Measurements from ENCODE around the gene PYCR2.

PYCR2 gene

DNA sequence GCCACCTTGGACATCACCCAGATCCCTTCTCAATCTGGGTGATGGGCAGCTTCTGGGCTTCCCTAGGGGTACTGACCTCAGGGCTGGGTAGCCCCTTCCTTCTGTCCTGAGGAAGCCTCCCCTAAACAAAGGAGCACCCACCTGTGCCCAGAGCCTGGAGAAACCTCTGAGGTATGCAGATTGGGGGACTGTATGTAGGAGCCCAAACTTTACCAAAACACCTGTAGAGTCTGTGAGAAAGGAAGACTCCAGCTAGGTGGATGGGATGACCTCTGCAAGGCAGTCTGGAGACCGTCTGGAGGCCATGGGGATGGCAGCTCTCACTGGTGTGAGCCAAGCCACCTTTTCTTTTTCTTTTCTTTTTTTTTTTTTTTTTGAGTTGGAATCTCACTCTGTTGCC, 30.7 kb upstream of the PYCR2 start:
- no peaks in the 10 kb centered on the region for H3K9me3 ChIP-seq (ENCODE audit: low read length)
- no peaks in the 10 kb centered on the region for H3K36me3 ChIP-seq (ENCODE audit: insufficient read depth, low read length)
- H3K27me3 ChIP-seq (ENCODE audit: control insufficient read depth in 1 of 2, insufficient read depth in 2 of 2, low read length in 2 of 2) = no peaks in the 10 kb centered on the region
- H3K4me3 ChIP-seq (ENCODE audit: low read depth in 1 of 2, low read length in 2 of 2) = no peak overlapping the region
- no peak overlapping the region for H3K27ac ChIP-seq (ENCODE audit: low read depth, low read length)
- no peak overlapping the region for H3K9ac ChIP-seq (ENCODE audit: low read length)
- H3K4me1 ChIP-seq (ENCODE audit: insufficient read depth, low read length) = no peaks in the 10 kb centered on the region

DNA sequence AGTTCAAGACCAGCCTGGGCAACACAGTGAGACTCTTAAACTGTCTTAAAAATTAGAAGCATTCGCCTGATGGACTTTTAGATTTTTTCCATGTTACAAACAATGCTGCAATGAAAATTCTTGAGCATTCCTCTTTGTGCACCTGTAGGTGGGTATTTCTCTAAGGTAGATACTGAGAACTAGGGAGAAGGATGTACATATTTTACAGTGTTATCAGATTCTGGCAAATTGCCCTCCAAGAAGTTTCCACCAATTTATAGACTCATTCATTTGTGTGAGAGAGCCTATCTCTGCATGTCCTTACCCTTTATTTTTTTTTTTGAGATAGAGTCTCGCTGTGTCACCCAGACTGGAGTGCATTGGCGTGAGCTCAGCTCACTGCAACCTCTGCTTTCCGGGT, 29.3 kb upstream of the PYCR2 start:
- Histone ChIP-seq H3K27ac (ENCODE audit: low read depth, low read length) (no peak overlapping the region), H3K27me3 (ENCODE audit: control insufficient read depth in 1 of 2, insufficient read depth in 2 of 2, low read length in 2 of 2) (no peaks in the 10 kb centered on the region), H3K4me3 (ENCODE audit: low read depth in 1 of 2, low read length in 2 of 2) (no peak overlapping the region), H3K4me1 (ENCODE audit: insufficient read depth, low read length) (no peaks in the 10 kb centered on the region), H3K9ac (ENCODE audit: low read length) (no peak overlapping the region), H3K36me3 (ENCODE audit: insufficient read depth, low read length) (no peaks in the 10 kb centered on the region), H3K9me3 (ENCODE audit: low read length) (no peaks in the 10 kb centered on the region)

DNA sequence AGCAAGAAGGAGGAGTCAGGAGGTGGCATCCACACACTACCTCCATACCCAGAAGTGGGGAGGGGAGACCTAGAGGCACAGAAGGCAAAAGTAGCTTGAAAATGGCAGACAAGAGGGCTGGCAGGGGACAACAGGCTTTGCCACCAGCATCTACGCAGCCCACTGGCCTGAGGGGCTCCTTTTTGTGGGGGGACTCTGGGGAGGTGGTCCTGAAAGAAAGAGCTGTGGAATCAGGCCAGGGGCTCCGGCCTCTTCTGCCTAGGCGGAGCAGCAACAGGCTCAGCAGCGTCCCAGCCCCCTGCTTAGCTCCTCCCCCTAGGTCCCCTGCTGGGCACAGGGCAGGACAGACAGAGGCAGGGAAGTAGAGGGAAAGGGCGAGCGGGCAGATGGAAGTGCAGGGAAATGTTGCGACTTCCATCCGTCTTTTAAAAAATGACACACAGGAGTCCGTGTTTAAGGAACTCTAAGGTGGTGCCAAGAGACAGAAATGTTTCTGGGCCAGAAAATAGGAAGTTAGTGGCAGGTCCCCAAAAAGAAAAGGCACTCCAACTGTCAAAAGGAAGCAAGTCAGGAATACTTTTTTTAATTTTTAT, 27.0 kb upstream of the PYCR2 start:
- Histone ChIP-seq H3K9ac (ENCODE audit: low read length) (no peak overlapping the region), H3K4me3 (ENCODE audit: low read depth in 1 of 2, low read length in 2 of 2) (no peak overlapping the region), H3K36me3 (ENCODE audit: insufficient read depth, low read length) (no peaks in the 10 kb centered on the region)

DNA sequence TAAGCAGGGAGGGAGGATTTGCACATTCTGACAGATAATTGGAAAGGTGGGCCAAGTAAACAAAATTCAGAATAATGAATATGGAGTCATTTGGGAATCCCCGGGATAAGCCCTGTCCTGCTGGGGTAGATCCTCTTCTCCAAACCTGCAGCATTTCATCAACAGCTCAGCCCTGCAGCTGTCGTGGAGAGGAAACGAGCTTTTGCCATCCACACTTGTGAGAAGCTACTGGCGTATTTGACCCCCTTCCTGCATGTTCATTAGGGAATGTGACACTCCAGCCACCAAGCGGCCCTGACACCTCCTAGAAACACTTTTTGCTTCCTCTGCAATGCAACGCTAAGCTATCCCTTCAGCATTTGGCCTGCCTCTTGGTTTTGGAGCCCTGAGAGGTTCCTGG, 25.0 kb upstream of the PYCR2 start:
- Histone ChIP-seq H3K9ac (ENCODE audit: low read length) (no peak overlapping the region), H3K27me3 (ENCODE audit: control insufficient read depth in 1 of 2, insufficient read depth in 2 of 2, low read length in 2 of 2) (no peaks in the 10 kb centered on the region), H3K27ac (ENCODE audit: low read depth, low read length) (no peak overlapping the region), H3K36me3 (ENCODE audit: insufficient read depth, low read length) (no peaks in the 10 kb centered on the region), H3K9me3 (ENCODE audit: low read length) (no peaks in the 10 kb centered on the region), H3K4me1 (ENCODE audit: insufficient read depth, low read length) (no peaks in the 10 kb centered on the region), H3K4me3 (ENCODE audit: low read depth in 1 of 2, low read length in 2 of 2) (no peak overlapping the region)

More for the DNA sequence above, 27.0 kb upstream of the PYCR2 start:
- no peaks in the 10 kb centered on the region for H3K9me3 ChIP-seq (ENCODE audit: low read length)
- no peaks in the 10 kb centered on the region for H3K27me3 ChIP-seq (ENCODE audit: control insufficient read depth in 1 of 2, insufficient read depth in 2 of 2, low read length in 2 of 2)
- no peaks in the 10 kb centered on the region for H3K4me1 ChIP-seq (ENCODE audit: insufficient read depth, low read length)
- no peak overlapping the region for H3K27ac ChIP-seq (ENCODE audit: low read depth, low read length)

DNA sequence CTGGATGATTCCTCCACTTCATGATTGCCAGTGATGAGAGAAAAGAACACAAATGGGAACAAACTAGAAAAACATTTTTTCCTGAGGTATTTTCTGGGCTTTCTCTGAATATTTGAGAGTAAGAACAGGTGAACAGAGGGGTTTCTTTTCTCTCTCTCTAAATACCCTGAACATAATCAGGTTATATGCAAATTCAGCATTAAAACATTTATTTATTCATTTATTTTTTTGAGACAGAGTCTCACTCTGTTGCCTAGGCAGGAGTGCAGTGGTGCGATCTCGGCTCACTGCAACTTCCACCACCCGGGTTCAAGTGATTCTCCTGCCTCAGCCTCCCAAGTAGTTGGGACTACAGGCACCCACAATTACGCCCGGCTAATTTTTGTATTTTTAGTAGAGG, 22.8 kb upstream of the PYCR2 start:
- no peak overlapping the region for H3K9ac ChIP-seq (ENCODE audit: low read length)
- H3K9me3 ChIP-seq (ENCODE audit: low read length) = no peaks in the 10 kb centered on the region
- no peaks in the 10 kb centered on the region for H3K27me3 ChIP-seq (ENCODE audit: control insufficient read depth in 1 of 2, insufficient read depth in 2 of 2, low read length in 2 of 2)
- peaks cover 1% of the 10 kb centered on the region for H3K4me1 ChIP-seq (ENCODE audit: insufficient read depth, low read length)
- no peak overlapping the region for H3K27ac ChIP-seq (ENCODE audit: low read depth, low read length)
- no peak overlapping the region for H3K4me3 ChIP-seq (ENCODE audit: low read depth in 1 of 2, low read length in 2 of 2)
- no peaks in the 10 kb centered on the region for H3K36me3 ChIP-seq (ENCODE audit: insufficient read depth, low read length)

DNA sequence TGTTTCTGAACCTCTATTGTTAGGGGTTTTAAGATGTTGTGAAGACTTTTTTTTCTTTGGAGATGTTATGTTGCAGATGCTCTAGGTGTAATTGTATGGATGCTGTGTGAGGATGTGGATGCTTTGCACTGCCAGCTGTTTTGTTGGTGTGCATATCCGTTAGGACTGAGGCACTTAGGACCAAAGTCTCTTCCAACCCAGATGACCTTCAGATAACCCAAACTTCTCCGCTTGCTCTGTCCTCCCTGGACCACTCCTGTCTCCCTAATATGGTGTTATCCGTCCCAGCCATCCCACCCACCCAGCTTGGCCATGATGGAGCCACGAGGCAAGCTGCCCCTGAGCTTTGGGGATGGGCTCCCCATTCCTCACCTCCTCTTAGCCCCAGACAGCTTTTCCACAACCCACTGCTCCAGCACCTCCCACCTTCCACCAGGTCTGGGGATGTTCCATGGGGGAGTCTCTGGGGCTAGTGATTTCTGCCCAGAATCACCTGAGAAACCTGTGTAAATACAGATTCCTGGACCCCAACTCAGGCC, 22.1 kb upstream of the PYCR2 start:
- H3K4me3 ChIP-seq (ENCODE audit: low read depth in 1 of 2, low read length in 2 of 2) = no peak overlapping the region
- no peak overlapping the region for H3K27ac ChIP-seq (ENCODE audit: low read depth, low read length)
- H3K9ac ChIP-seq (ENCODE audit: low read length) = no peak overlapping the region
- H3K27me3 ChIP-seq (ENCODE audit: control insufficient read depth in 1 of 2, insufficient read depth in 2 of 2, low read length in 2 of 2) = no peaks in the 10 kb centered on the region
- peaks cover 8% of the 10 kb centered on the region for H3K4me1 ChIP-seq (ENCODE audit: insufficient read depth, low read length)
- H3K9me3 ChIP-seq (ENCODE audit: low read length) = no peaks in the 10 kb centered on the region
- H3K36me3 ChIP-seq (ENCODE audit: insufficient read depth, low read length) = no peaks in the 10 kb centered on the region

DNA sequence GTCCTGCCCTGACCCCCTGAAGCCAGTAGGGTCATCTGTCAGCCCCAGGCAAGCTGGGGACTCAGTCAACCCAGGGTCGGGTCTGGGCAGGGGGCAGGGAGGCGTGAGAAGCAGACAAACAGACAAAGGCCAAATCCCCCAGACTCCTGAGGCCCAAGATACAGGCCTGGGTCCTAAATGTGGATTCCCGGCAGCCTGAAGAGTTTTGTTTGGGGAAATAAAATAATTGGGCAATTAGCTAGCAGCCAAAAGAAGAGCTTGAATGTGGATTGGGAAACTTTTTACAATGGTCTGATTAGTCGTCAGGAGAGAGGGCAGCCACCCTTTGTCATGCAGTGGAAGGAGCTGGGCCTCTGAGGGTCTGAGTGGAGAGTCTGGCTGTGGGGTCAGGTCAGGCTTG, 21.5 kb upstream of the PYCR2 start:
- H3K36me3 ChIP-seq (ENCODE audit: insufficient read depth, low read length) = no peaks in the 10 kb centered on the region
- no peaks in the 10 kb centered on the region for H3K27me3 ChIP-seq (ENCODE audit: control insufficient read depth in 1 of 2, insufficient read depth in 2 of 2, low read length in 2 of 2)
- no peak overlapping the region for H3K27ac ChIP-seq (ENCODE audit: low read depth, low read length)
- no peaks in the 10 kb centered on the region for H3K9me3 ChIP-seq (ENCODE audit: low read length)
- H3K9ac ChIP-seq (ENCODE audit: low read length) = no peak overlapping the region
- H3K4me1 ChIP-seq (ENCODE audit: insufficient read depth, low read length) = peaks cover 9% of the 10 kb centered on the region
- H3K4me3 ChIP-seq (ENCODE audit: low read depth in 1 of 2, low read length in 2 of 2) = no peak overlapping the region

DNA sequence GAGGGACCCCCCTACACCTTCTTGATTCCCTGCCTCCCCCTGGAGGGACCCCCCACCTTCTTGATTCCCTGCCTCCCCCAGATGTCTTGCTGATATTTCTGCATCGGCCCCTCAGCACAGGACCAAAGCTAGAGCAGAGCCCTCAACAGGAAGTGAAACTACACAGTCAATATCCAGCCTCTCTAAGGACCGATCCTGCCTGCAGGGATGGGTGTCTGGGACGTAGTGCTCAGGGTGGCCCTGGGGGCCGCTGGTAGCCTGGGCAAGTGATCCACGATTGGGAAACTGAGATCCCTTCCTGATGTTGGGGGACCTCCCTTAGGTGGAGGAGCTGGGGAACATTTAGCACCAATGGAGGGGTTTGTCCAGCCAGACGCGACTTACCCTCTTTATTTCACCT, 20.9 kb upstream of the PYCR2 start:
- Histone ChIP-seq H3K9me3 (ENCODE audit: low read length) (no peaks in the 10 kb centered on the region), H3K9ac (ENCODE audit: low read length) (no peak overlapping the region), H3K36me3 (ENCODE audit: insufficient read depth, low read length) (no peaks in the 10 kb centered on the region), H3K4me3 (ENCODE audit: low read depth in 1 of 2, low read length in 2 of 2) (no peak overlapping the region), H3K4me1 (ENCODE audit: insufficient read depth, low read length) (peaks cover 15% of the 10 kb centered on the region), H3K27ac (ENCODE audit: low read depth, low read length) (no peak overlapping the region), H3K27me3 (ENCODE audit: control insufficient read depth in 1 of 2, insufficient read depth in 2 of 2, low read length in 2 of 2) (no peaks in the 10 kb centered on the region)

DNA sequence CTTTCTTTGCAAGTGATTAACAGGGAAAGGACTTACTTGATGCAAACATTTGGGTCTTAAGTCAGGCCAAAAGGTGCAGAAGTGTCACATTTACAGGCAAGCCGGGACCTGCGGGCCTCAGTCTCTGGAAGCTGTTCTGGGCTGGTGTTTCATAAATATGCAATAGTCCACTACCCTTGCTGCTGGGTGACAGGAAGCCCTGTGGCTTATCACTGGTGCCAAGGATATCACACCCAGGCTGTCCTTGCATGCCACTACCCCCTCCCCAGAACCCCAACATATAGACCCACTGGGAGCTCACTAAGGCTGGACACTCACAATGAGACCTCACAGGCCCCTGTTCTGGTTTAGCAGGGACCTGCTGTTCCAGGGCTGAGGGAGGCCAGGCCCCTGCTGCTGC, 20.3 kb upstream of the PYCR2 start:
- H3K27ac ChIP-seq (ENCODE audit: low read depth, low read length) = no peak overlapping the region
- H3K9me3 ChIP-seq (ENCODE audit: low read length) = no peaks in the 10 kb centered on the region
- no peaks in the 10 kb centered on the region for H3K27me3 ChIP-seq (ENCODE audit: control insufficient read depth in 1 of 2, insufficient read depth in 2 of 2, low read length in 2 of 2)
- no peaks in the 10 kb centered on the region for H3K36me3 ChIP-seq (ENCODE audit: insufficient read depth, low read length)
- no peak overlapping the region for H3K9ac ChIP-seq (ENCODE audit: low read length)
- no peak overlapping the region for H3K4me3 ChIP-seq (ENCODE audit: low read depth in 1 of 2, low read length in 2 of 2)
- peaks cover 15% of the 10 kb centered on the region for H3K4me1 ChIP-seq (ENCODE audit: insufficient read depth, low read length)

DNA sequence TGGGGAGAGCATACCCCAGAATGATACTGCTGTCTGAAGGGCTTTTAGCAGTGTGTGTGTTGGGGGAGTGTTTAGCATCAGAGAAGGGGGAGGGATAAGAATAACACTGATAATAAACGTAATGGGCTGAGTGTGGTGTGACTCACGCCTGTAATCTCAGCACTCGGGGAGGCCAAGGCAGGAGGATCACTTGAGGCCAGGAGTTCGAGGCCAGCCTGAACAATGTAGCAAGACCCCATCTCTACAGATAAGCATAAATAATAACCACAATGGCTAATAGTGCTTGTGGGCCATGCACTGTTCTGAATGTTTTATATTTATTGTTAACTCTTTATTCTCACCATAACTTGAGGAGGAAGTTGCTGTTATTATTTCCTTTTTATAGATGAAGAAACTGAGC, 19.5 kb upstream of the PYCR2 start:
- no peak overlapping the region for H3K27ac ChIP-seq (ENCODE audit: low read depth, low read length)
- no peaks in the 10 kb centered on the region for H3K36me3 ChIP-seq (ENCODE audit: insufficient read depth, low read length)
- H3K4me1 ChIP-seq (ENCODE audit: insufficient read depth, low read length) = peaks cover 15% of the 10 kb centered on the region
- no peaks in the 10 kb centered on the region for H3K27me3 ChIP-seq (ENCODE audit: control insufficient read depth in 1 of 2, insufficient read depth in 2 of 2, low read length in 2 of 2)
- H3K9ac ChIP-seq (ENCODE audit: low read length) = no peak overlapping the region
- no peak overlapping the region for H3K4me3 ChIP-seq (ENCODE audit: low read depth in 1 of 2, low read length in 2 of 2)
- H3K9me3 ChIP-seq (ENCODE audit: low read length) = no peaks in the 10 kb centered on the region

DNA sequence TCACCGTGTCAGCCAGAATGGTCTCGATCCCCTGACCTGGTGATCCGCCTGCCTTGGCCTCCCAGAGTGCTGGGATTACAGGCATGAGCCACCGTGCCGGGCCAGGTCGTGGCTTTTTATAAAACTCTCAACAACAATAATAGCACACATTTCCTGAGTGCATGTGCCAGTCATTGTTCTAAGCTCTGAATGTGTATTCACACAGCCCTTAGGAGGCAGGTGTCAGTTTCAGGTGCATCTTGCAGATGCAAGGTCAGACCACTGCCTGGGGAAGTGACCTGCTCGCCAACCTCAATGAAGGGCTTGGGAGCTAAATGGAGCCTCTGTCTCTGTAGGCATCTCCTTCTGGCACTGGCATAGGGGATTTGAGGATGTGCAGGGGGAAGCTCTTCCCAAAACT, 18.5 kb upstream of the PYCR2 start:
- Histone ChIP-seq H3K27me3 (ENCODE audit: control insufficient read depth in 1 of 2, insufficient read depth in 2 of 2, low read length in 2 of 2) (no peaks in the 10 kb centered on the region), H3K27ac (ENCODE audit: low read depth, low read length) (no peak overlapping the region), H3K36me3 (ENCODE audit: insufficient read depth, low read length) (no peaks in the 10 kb centered on the region), H3K9me3 (ENCODE audit: low read length) (no peaks in the 10 kb centered on the region), H3K9ac (ENCODE audit: low read length) (no peak overlapping the region), H3K4me1 (ENCODE audit: insufficient read depth, low read length) (peaks cover 15% of the 10 kb centered on the region), H3K4me3 (ENCODE audit: low read depth in 1 of 2, low read length in 2 of 2) (no peak overlapping the region)

DNA sequence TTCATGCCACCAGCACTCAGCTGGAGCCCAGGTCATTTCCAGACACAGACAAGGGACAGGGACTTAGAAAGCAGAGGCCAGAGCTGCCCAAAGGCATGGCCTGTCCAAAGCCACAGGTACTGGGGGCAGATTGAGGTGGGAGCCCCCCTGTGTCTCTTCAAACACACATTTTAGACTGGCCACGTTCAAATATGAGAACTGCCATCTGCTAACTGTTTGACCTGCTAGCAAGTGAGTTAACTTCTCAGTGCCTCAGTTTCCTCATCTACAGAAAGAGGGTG, 17.8 kb upstream of the PYCR2 start:
- H3K4me3 ChIP-seq (ENCODE audit: low read depth in 1 of 2, low read length in 2 of 2) = no peak overlapping the region
- H3K27ac ChIP-seq (ENCODE audit: low read depth, low read length) = no peak overlapping the region
- H3K36me3 ChIP-seq (ENCODE audit: insufficient read depth, low read length) = no peaks in the 10 kb centered on the region
- H3K9ac ChIP-seq (ENCODE audit: low read length) = no peak overlapping the region
- no peaks in the 10 kb centered on the region for H3K27me3 ChIP-seq (ENCODE audit: control insufficient read depth in 1 of 2, insufficient read depth in 2 of 2, low read length in 2 of 2)
- peaks cover 15% of the 10 kb centered on the region for H3K4me1 ChIP-seq (ENCODE audit: insufficient read depth, low read length)
- no peaks in the 10 kb centered on the region for H3K9me3 ChIP-seq (ENCODE audit: low read length)

Measured in muscle layer of colon (tissue), 2 donors.